Stimulated activated CD8-positive, alpha-beta memory T cell treated with anti-CD3 and anti-CD28 coated beads, Interleukin-4, amount 100 ng/mL, for 24 hours (primary cell): Measurements from ENCODE around the gene RNASE2.
"Not testable (repeated sequence)": the region's sequence is repeated elsewhere in the genome, so short reads cannot be mapped to it uniquely, and the experiment has no call there.

ENCODE experiments used
- DNase-seq: peaks from one replicate; pipeline ENCODE4 v3.0.0-alpha.2; 2020; ENCODE audit warnings: low read depth

The RNASE2 gene

GRCh38 chr14:20954736-20955537 is at the start of gene RNASE2:
TSS of gene RNASE2 (plus strand) at chr14:20955487. CDS start at chr14:20955772, 285 bp downstream.
- DNase-seq: not testable (repeated sequence)

GRCh38 chr14:20905676-20906075 is 49.6 kb upstream of the RNASE2 start:
- DNase-seq: no peak

- no peak for DNase-seq
These were observed 48.1 kb upstream of the RNASE2 start for GRCh38 chr14:20907214-20907613.

GRCh38 chr14:20910822-20911221 is 44.5 kb upstream of the RNASE2 start:
- DNase-seq: not testable (repeated sequence)

GRCh38 chr14:20919038-20919756 is 36.1 kb upstream of the RNASE2 start:
- not testable (repeated sequence) for DNase-seq

GRCh38 chr14:20923766-20924297 is 31.5 kb upstream of the RNASE2 start:
- not testable (repeated sequence) for DNase-seq

GRCh38 chr14:20934148-20934762 is 21.0 kb upstream of the RNASE2 start:
- peak; percentile 4 for DNase-seq

GRCh38 chr14:20935303-20935984 is 19.8 kb upstream of the RNASE2 start:
- no peak for DNase-seq

- DNase-seq: not testable (repeated sequence)
These were observed 10.1 kb upstream of the RNASE2 start for GRCh38 chr14:20945146-20945545.

GRCh38 chr14:20946707-20947106 is 8.6 kb upstream of the RNASE2 start:
- DNase-seq: not testable (repeated sequence)

GRCh38 chr14:20955538-20955873 is 219 bp downstream of the RNASE2 start:
- not testable (repeated sequence) for DNase-seq

- no peak for DNase-seq
These were observed 1.2 kb downstream of the RNASE2 start for GRCh38 chr14:20956376-20956976.

- DNase-seq: not testable (repeated sequence)
These were observed 3.7 kb downstream of the RNASE2 start for GRCh38 chr14:20958946-20959345.

- DNase-seq: no peak
These were observed 14.0 kb downstream of the RNASE2 start for GRCh38 chr14:20969336-20969735.

GRCh38 chr14:20970647-20970982 is 15.3 kb downstream of the RNASE2 start:
- DNase-seq: no peak

GRCh38 chr14:20970983-20971704 is 15.9 kb downstream of the RNASE2 start:
- DNase-seq: peak; percentile 69

- no peak for DNase-seq
These were observed 16.4 kb downstream of the RNASE2 start for GRCh38 chr14:20971705-20972021.

GRCh38 chr14:20973501-20973900 is 18.2 kb downstream of the RNASE2 start:
- no peak for DNase-seq

- DNase-seq: no peak
These were observed 21.0 kb downstream of the RNASE2 start for GRCh38 chr14:20976291-20976690.

GRCh38 chr14:20978687-20979086 is 23.4 kb downstream of the RNASE2 start:
- no peak for DNase-seq

- DNase-seq: no peak
These were observed 25.6 kb downstream of the RNASE2 start for GRCh38 chr14:20980906-20981305.
